Activated gamma-delta T cell treated with Interleukin-2 at 50 U/mL for 16 hours (primary cell): ENCODE data around the gene SAMD3.
"Not testable (repeated sequence)": the region's sequence is repeated elsewhere in the genome, so short reads cannot be mapped to it uniquely, and the experiment has no call there.

ENCODE experiments used
- DNase-seq: peaks from one replicate; pipeline ENCODE4 v3.0.0-alpha.2; 2020

Gene SAMD3

GRCh38 chr6:130222775-130223174 lies at the start of gene SAMD3:
TSS of gene SAMD3 (minus strand) at chr6:130222951. CDS start at chr6:130215273, 7,678 bp downstream.
- no peak for DNase-seq

GRCh38 chr6:130269969-130270635 lies 47.4 kb upstream of the SAMD3 start:
- no peak for DNase-seq

GRCh38 chr6:130265553-130265952 lies 42.8 kb upstream of the SAMD3 start:
- not testable (repeated sequence) for DNase-seq

- DNase-seq, result no peak
Observed at GRCh38 chr6:130262008-130262407, 39.3 kb upstream of the SAMD3 start.

GRCh38 chr6:130261558-130261957 lies 38.8 kb upstream of the SAMD3 start:
- not testable (repeated sequence) for DNase-seq

GRCh38 chr6:130260614-130261241 lies 38.0 kb upstream of the SAMD3 start:
- not testable (repeated sequence) for DNase-seq

- DNase-seq, result not testable (repeated sequence)
Observed at GRCh38 chr6:130260050-130260462, 37.3 kb upstream of the SAMD3 start.

- no peak for DNase-seq
Observed at GRCh38 chr6:130259557-130259956, 36.8 kb upstream of the SAMD3 start.

- no peak for DNase-seq
Observed at GRCh38 chr6:130259140-130259539, 36.4 kb upstream of the SAMD3 start.

GRCh38 chr6:130252527-130253237 lies 29.9 kb upstream of the SAMD3 start:
- no peak for DNase-seq

- DNase-seq, result no peak
Observed at GRCh38 chr6:130245267-130245666, 22.5 kb upstream of the SAMD3 start.

- DNase-seq, result no peak
Observed at GRCh38 chr6:130244728-130245127, 22.0 kb upstream of the SAMD3 start.

GRCh38 chr6:130240232-130240631 lies 17.5 kb upstream of the SAMD3 start:
- no peak for DNase-seq

- no peak for DNase-seq
Observed at GRCh38 chr6:130239755-130240154, 17.0 kb upstream of the SAMD3 start.

- DNase-seq, result no peak
Observed at GRCh38 chr6:130233330-130233729, 10.6 kb upstream of the SAMD3 start.

- not testable (repeated sequence) for DNase-seq
Observed at GRCh38 chr6:130230531-130230930, 7.8 kb upstream of the SAMD3 start.

- DNase-seq, result no peak
Observed at GRCh38 chr6:130229645-130230044, 6.9 kb upstream of the SAMD3 start.

GRCh38 chr6:130223508-130223907 lies 757 bp upstream of the SAMD3 start:
- DNase-seq, result peak; percentile 45

- DNase-seq, result no peak
Observed at GRCh38 chr6:130218134-130218533, 4.6 kb downstream of the SAMD3 start.

GRCh38 chr6:130216620-130217019 lies 6.1 kb downstream of the SAMD3 start:
- DNase-seq, result no peak

GRCh38 chr6:130215526-130215925 lies 7.2 kb downstream of the SAMD3 start:
- peak; percentile 48 for DNase-seq

GRCh38 chr6:130212215-130212874 lies 10.4 kb downstream of the SAMD3 start:
- no peak for DNase-seq

GRCh38 chr6:130211691-130212090 lies 11.1 kb downstream of the SAMD3 start:
- no peak for DNase-seq
